Measurements from ENCODE around the gene KRT86.

The KRT86 gene

DNA sequence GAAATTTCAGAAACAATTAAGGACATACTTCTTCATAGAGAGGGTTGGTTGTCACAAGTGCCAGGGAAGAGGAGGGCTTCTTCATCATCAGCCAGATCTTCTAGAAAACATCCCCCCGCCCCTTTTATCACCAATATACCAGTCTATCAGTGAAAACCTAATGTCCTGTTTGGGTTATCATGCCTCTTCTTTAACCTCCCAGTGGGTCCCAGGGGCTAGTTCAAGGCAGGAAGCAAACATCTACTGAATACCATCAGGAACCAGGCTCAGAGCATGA lies 13.3 kb upstream of the KRT86 start:
- no peaks in the 10 kb centered on the region for H3K9me3 ChIP-seq (replicated peaks; ENCODE audit: insufficient read depth, low read length)
- H3K9ac ChIP-seq (ENCODE audit: low read length): no peak overlapping the region
- H3K4me2 ChIP-seq (ENCODE audit: low read depth, low read length): no peak overlapping the region
- H3F3A ChIP-seq (ENCODE audit: insufficient read depth, low read length): no peaks in the 10 kb centered on the region
- peaks cover 37% of the 10 kb centered on the region for H3K27me3 ChIP-seq (replicated peaks; ENCODE audit: insufficient read depth, low read length)
- H3K36me3 ChIP-seq (replicated peaks; ENCODE audit: insufficient read depth, low read length): no peaks in the 10 kb centered on the region
- H3K27ac ChIP-seq (ENCODE audit: low read length): no peak overlapping the region
- H3K4me1 ChIP-seq (ENCODE audit: low read length): no peaks in the 10 kb centered on the region
- no peak for DNase-seq
- no peaks in the 10 kb centered on the region for H3K79me2 ChIP-seq (ENCODE audit: low read length)
- H2AFZ ChIP-seq (ENCODE audit: low read length): no peak overlapping the region
- no peak for TF ChIP-seq EZH2phosphoT487 (IDR thresholded peaks at IDR 0.05; ENCODE audit: low read length)
- TF ChIP-seq EZH2 (optimal IDR thresholded peaks at IDR 0.05; ENCODE audit: low read depth, low read length): no peak
- TF ChIP-seq, protein P1, sequence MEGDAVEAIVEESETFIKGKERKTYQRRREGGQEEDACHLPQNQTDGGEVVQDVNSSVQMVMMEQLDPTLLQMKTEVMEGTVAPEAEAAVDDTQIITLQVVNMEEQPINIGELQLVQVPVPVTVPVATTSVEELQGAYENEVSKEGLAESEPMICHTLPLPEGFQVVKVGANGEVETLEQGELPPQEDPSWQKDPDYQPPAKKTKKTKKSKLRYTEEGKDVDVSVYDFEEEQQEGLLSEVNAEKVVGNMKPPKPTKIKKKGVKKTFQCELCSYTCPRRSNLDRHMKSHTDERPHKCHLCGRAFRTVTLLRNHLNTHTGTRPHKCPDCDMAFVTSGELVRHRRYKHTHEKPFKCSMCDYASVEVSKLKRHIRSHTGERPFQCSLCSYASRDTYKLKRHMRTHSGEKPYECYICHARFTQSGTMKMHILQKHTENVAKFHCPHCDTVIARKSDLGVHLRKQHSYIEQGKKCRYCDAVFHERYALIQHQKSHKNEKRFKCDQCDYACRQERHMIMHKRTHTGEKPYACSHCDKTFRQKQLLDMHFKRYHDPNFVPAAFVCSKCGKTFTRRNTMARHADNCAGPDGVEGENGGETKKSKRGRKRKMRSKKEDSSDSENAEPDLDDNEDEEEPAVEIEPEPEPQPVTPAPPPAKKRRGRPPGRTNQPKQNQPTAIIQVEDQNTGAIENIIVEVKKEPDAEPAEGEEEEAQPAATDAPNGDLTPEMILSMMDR (IDR thresholded peaks at IDR 0.05; ENCODE audit: low read length): no peak
- no peaks in the 10 kb centered on the region for H4K20me1 ChIP-seq (ENCODE audit: insufficient read depth, low read length)
- H3K4me3 ChIP-seq (ENCODE audit: low read length): no peak overlapping the region
- no peaks in the 10 kb centered on the region for H3K9me2 ChIP-seq (replicated peaks; ENCODE audit: insufficient read depth, low read length)

DNA sequence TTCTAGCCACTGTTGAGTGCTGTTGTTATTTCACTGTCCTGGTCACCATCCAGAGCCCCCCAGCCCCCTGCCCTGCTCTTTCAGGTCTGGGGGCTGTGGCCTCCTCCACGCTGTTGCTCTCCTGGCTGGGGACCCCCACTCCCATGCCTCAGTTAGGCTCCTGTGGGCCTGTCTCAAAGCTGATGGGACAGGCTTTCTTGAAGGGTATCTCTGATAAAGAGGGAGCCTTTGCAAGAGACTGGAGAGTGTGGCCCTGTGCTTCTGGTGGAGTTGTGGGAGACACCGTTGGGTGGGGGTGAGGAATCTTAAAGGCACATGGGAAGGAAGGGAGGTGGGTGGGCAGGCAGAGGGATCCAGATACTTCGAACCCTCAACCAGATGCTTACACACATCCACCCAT lies 12.2 kb upstream of the KRT86 start:
- Histone ChIP-seq H3K27me3 (replicated peaks; ENCODE audit: insufficient read depth, low read length) (peaks cover 36% of the 10 kb centered on the region), H3K4me3 (ENCODE audit: low read length) (no peak overlapping the region), H4K20me1 (ENCODE audit: insufficient read depth, low read length) (no peaks in the 10 kb centered on the region), H3K9ac (ENCODE audit: low read length) (no peak overlapping the region), H3K79me2 (ENCODE audit: low read length) (no peaks in the 10 kb centered on the region), H3K9me2 (replicated peaks; ENCODE audit: insufficient read depth, low read length) (no peaks in the 10 kb centered on the region), H3K4me2 (ENCODE audit: low read depth, low read length) (no peak overlapping the region), H3K9me3 (replicated peaks; ENCODE audit: insufficient read depth, low read length) (no peaks in the 10 kb centered on the region), H3K27ac (ENCODE audit: low read length) (no peak overlapping the region), H3K36me3 (replicated peaks; ENCODE audit: insufficient read depth, low read length) (no peaks in the 10 kb centered on the region), H3K4me1 (ENCODE audit: low read length) (no peaks in the 10 kb centered on the region), H2AFZ (ENCODE audit: low read length) (no peak overlapping the region), H3F3A (ENCODE audit: insufficient read depth, low read length) (no peaks in the 10 kb centered on the region)
- DNase-seq: no peak
- TF ChIP-seq, protein P1 (IDR thresholded peaks at IDR 0.05; ENCODE audit: low read length): no peak
- TF ChIP-seq EZH2 (optimal IDR thresholded peaks at IDR 0.05; ENCODE audit: low read depth, low read length) (no peak), EZH2phosphoT487 (IDR thresholded peaks at IDR 0.05; ENCODE audit: low read length) (no peak)

DNA sequence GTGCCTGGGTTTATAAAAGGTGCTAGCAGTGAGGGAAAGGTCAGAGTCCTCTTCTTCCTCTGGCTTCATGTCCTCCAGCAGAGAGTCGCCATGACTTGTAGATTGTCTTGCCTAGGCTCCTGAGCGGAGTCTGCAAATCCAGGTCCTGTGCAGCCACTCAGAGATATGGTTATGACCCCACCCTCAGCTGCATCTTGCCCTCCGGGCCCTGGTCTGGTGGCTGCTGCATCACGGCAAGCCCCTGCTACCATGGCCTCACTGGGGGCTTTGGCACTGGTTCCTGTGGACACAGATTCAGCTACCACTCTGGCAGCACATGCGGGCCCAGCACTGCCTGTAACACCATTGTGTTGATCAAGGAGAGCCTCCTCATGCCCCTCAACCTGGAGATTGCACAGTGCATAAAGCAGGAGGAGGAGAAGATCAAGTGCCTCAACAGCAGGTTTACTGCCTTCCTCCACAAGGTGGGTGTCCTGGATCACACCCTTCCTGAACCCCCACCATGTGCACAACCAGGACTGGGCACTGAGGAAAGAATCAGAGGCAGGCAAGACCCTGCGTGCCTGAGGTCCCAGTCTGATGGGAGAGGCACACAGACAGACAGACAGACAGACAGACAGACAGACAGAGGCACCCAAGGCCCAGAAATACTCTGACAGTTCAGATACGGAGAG lies 10.5 kb upstream of the KRT86 start:
- Histone ChIP-seq H3K27ac (ENCODE audit: low read length) (no peak overlapping the region), H3F3A (ENCODE audit: insufficient read depth, low read length) (no peaks in the 10 kb centered on the region), H3K4me3 (ENCODE audit: low read length) (no peak overlapping the region), H3K9me2 (replicated peaks; ENCODE audit: insufficient read depth, low read length) (no peaks in the 10 kb centered on the region), H3K36me3 (replicated peaks; ENCODE audit: insufficient read depth, low read length) (no peaks in the 10 kb centered on the region), H3K27me3 (replicated peaks; ENCODE audit: insufficient read depth, low read length) (peaks cover 27% of the 10 kb centered on the region), H2AFZ (ENCODE audit: low read length) (no peak overlapping the region), H3K79me2 (ENCODE audit: low read length) (no peaks in the 10 kb centered on the region), H3K4me1 (ENCODE audit: low read length) (no peaks in the 10 kb centered on the region), H3K9me3 (replicated peaks; ENCODE audit: insufficient read depth, low read length) (no peaks in the 10 kb centered on the region), H3K4me2 (ENCODE audit: low read depth, low read length) (no peak overlapping the region), H3K9ac (ENCODE audit: low read length) (no peak overlapping the region), H4K20me1 (ENCODE audit: insufficient read depth, low read length) (no peaks in the 10 kb centered on the region)
- DNase-seq: no peak
- TF ChIP-seq EZH2phosphoT487 (IDR thresholded peaks at IDR 0.05; ENCODE audit: low read length) (no peak), EZH2 (optimal IDR thresholded peaks at IDR 0.05; ENCODE audit: low read depth, low read length) (no peak)
- TF ChIP-seq, protein P1 (IDR thresholded peaks at IDR 0.05; ENCODE audit: low read length): no peak

All from MM.1S (cell line).